Measurements from ENCODE around the gene TTC7B. TPM values are rescaled to one million over a fixed set of nuclear protein-coding genes. Genes with fewer than 3 reads are reported as not detected.
A peak's percentile ranks its signal among the peaks of the same experiment; 100 is the strongest.

Gene TTC7B
- total and polyA plus RNA-seq, 2 of the 8 experiments (the other 6 are each of a cell fraction or from before 2014, with no cell fraction given): 23.7 to 34.0 TPM

GRCh38 chr14:90560991-90561390, 255.2 kb downstream of the TTC7B start (continued):
- no peak for TF ChIP-seq CHD7 (IDR thresholded peaks at IDR 0.05; ENCODE audit: insufficient replicate concordance, low read length)
- TF ChIP-seq, protein P1, sequence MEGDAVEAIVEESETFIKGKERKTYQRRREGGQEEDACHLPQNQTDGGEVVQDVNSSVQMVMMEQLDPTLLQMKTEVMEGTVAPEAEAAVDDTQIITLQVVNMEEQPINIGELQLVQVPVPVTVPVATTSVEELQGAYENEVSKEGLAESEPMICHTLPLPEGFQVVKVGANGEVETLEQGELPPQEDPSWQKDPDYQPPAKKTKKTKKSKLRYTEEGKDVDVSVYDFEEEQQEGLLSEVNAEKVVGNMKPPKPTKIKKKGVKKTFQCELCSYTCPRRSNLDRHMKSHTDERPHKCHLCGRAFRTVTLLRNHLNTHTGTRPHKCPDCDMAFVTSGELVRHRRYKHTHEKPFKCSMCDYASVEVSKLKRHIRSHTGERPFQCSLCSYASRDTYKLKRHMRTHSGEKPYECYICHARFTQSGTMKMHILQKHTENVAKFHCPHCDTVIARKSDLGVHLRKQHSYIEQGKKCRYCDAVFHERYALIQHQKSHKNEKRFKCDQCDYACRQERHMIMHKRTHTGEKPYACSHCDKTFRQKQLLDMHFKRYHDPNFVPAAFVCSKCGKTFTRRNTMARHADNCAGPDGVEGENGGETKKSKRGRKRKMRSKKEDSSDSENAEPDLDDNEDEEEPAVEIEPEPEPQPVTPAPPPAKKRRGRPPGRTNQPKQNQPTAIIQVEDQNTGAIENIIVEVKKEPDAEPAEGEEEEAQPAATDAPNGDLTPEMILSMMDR (IDR thresholded peaks at IDR 0.05; ENCODE audit: control extremely low read depth in 1 of 3, insufficient read depth in 1 of 3, low read depth in 1 of 3, low read length in 3 of 3): peak; percentile 28 to 42 (median 34)
